Endothelial cell (in vitro differentiated cells): ENCODE results near the gene AMT. TPM values are rescaled to one million over a fixed set of nuclear protein-coding genes. Genes with fewer than 3 reads are reported as not detected.

Experiments
- DNase-seq: peaks from one replicate; pipeline ENCODE4 v3.0.0; 2021; ENCODE audit warnings: low spot score
- H3K27ac Mint-ChIP-seq: one replicate; pipeline ENCODE4 v1.8.0; 2021; ENCODE audit warnings: mixed read lengths, inconsistent platforms; ENCODE audit not compliant: unreplicated experiment
- H3K27me3 Mint-ChIP-seq: one replicate; pipeline ENCODE4 v1.8.0; 2021; ENCODE audit warnings: mild to moderate bottlenecking, moderate library complexity, mixed read lengths, inconsistent platforms; ENCODE audit not compliant: unreplicated experiment
- H3K36me3 Mint-ChIP-seq: one replicate; pipeline ENCODE4 v1.8.0; 2021; ENCODE audit warnings: mild to moderate bottlenecking, low read depth, mixed read lengths, inconsistent platforms; ENCODE audit not compliant: unreplicated experiment
- H3K4me1 Mint-ChIP-seq: one replicate; pipeline ENCODE4 v1.8.0; 2021; ENCODE audit warnings: mild to moderate bottlenecking, mixed read lengths, inconsistent platforms; ENCODE audit not compliant: unreplicated experiment
- H3K4me3 Mint-ChIP-seq: one replicate; pipeline ENCODE4 v1.8.0; 2021; ENCODE audit warnings: mild to moderate bottlenecking, mixed read lengths, inconsistent platforms; ENCODE audit not compliant: unreplicated experiment
- H3K9me3 Mint-ChIP-seq: one replicate; pipeline ENCODE4 v1.8.0; 2021; ENCODE audit warnings: mixed read lengths, inconsistent platforms; ENCODE audit not compliant: unreplicated experiment
- CTCF ChIP-seq: fragments of 200-600 bp; sonication (generic); IDR thresholded peaks from one replicate; pipeline ENCODE4 v1.5.0; 2021; ENCODE audit warnings: antibody characterized with exemption; ENCODE audit not compliant: unreplicated experiment
- total RNA-seq: library from RNA; stranded (reverse); fragmentation: NEBNext Ultra II Directional; extraction: Animal tissue kit (Norgen Biotek cat#: 25700); gene quantifications from one replicate; pipeline ENCODE4 v1.2.1, GENCODE V29; 2021; ENCODE audit not compliant: unreplicated experiment

The AMT gene
- total RNA-seq, 1 donor from 2014 or later, result 11.9 TPM

GRCh38 chr3:49413338-49413734 is 8.9 kb downstream of the AMT start:
- TF ChIP-seq CTCF, result no peak
- Mint-ChIP-seq H3K27ac (peak overlapping the region; percentile 93), H3K36me3 (peaks cover 35% of the 10 kb centered on the region), H3K4me3 (peak overlapping the region; percentile 96), H3K9me3 (no peaks in the 10 kb centered on the region), H3K4me1 (peaks cover 46% of the 10 kb centered on the region), H3K27me3 (peaks cover 24% of the 10 kb centered on the region)
- no peak for DNase-seq

- Mint-ChIP-seq H3K4me1 (peaks cover 47% of the 10 kb centered on the region), H3K4me3 (peak overlapping the region; percentile 96), H3K36me3 (peaks cover 32% of the 10 kb centered on the region), H3K27ac (peak overlapping the region; percentile 93), H3K9me3 (no peaks in the 10 kb centered on the region), H3K27me3 (peaks cover 24% of the 10 kb centered on the region)
- no peak for DNase-seq
- TF ChIP-seq CTCF, result no peak
Measured at GRCh38 chr3:49412632-49413337, 9.5 kb downstream of the AMT start.

GRCh38 chr3:49411968-49412631 is 10.2 kb downstream of the AMT start, which contains the start of the genes RHOA and TCTA:
Gene RHOA, minus strand, starts transcription at chr3:49411976. Its CDS starts 36,387 bp downstream, at chr3:49375589.
Gene TCTA, plus strand, starts transcription at chr3:49412423. Its CDS starts 4 bp downstream, at chr3:49412427.
- peaks cover 30% of the 10 kb centered on the region for H3K36me3 Mint-ChIP-seq
- DNase-seq, result peak; percentile 96
- peaks cover 24% of the 10 kb centered on the region for H3K27me3 Mint-ChIP-seq
- peak within 1 kb of the TSS; percentile 98 for H3K27ac Mint-ChIP-seq
- no peak for TF ChIP-seq CTCF
- H3K4me3 Mint-ChIP-seq, result peak within 1 kb of the TSS; percentile 99
- no peaks in the 10 kb centered on the region for H3K9me3 Mint-ChIP-seq
- peaks cover 51% of the 10 kb centered on the region for H3K4me1 Mint-ChIP-seq

GRCh38 chr3:49411535-49411967 is 10.7 kb downstream of the AMT start:
- peak; percentile 55 for DNase-seq
- TF ChIP-seq CTCF, result no peak
- no peaks in the 10 kb centered on the region for H3K9me3 Mint-ChIP-seq
- H3K27me3 Mint-ChIP-seq, result peaks cover 24% of the 10 kb centered on the region
- peaks cover 48% of the 10 kb centered on the region for H3K4me1 Mint-ChIP-seq
- peaks cover 28% of the 10 kb centered on the region for H3K36me3 Mint-ChIP-seq
- peak overlapping the region; percentile 99 for H3K4me3 Mint-ChIP-seq
- H3K27ac Mint-ChIP-seq, result peak overlapping the region; percentile 84
